ENCODE data around the gene PRDM16.

The PRDM16 gene

DNA sequence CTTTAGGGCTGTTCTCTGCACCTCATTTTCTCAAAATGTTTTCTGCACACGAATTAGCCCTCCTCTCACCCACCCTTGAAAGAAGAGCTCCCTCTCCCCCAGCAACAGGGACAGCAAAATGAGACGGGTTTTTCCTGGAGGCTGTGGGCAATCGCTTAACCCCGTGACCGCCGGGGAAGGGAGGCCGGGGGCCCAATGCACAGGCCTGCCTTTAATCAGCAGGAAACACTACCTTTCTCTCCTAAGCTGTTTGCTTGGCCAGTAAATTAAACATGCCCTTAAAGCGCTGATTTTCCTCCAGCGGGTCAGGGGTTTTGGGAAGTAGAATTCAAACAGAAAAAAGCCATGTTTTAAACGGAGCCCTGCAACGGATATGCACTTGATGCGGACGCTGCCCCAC lies 114.4 kb downstream of the PRDM16 start:
- no peak for DNase-seq (ENCODE audit: low spot score)

DNA sequence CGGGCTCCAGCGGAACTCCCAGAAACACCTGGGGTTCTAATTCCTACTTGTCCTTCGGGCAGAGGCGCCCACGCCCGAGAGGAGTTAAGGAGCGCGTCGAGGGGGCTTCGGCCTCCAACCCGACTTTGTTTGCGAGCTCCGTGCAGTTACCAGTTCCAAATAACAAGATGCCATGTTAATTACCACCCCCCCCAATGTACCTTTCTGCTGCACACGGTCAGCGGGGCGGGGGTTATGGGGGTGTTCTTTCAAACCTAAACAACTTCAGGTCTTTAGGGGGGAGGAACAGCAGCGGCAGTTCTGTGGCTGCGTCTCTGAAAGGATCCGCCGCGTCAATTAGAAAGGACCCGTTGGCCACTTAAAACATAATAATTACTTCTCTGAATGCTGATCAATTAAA lies 114.8 kb downstream of the PRDM16 start:
- DNase-seq (ENCODE audit: low spot score) = no peak

DNA sequence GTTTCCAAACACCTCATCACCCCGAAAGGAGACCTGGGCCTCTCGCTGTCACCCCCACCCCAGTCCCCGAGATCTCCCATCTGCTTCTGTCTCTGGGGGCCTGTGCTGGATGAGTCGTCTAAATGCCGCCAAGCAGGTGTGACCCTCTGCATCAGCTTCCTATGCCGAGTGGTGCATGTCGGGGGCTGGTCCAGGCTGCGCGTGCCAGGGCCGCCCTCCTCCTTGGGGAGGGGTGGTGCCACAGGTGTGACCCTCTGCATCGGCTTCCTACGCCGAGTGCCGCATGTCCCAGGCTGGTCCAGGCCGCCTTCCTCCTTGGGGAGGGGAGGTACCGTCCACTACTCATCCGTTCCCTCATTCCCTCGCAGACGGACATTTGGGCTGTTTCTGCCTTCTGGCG lies 115.7 kb downstream of the PRDM16 start:
- no peak for DNase-seq (ENCODE audit: low spot score)

DNA sequence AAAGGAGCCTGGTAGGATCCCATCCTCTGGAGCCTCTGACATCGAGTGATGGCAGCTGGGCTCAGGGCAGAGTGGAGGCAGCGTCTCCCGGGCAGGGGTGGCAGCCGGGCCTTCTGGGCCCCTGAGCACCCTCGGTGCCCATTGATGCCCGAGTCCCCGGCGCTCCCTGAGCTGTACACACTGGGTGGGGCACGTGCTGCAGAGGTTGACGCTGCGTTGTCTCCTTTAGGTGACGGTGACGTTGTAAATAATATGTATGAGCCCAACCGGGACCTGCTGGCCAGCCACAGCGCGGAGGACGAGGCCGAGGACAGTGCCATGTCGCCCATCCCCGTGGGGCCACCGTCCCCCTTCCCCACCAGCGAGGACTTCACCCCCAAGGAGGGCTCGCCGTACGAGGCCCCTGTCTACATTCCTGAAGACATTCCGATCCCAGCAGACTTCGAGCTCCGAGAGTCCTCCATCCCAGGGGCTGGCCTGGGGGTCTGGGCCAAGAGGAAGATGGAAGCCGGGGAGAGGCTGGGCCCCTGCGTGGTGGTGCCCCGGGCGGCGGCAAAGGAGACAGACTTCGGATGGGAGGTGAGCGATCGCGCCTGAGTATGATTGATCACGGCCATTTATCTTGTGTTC lies 117.0 kb downstream of the PRDM16 start:
- no peak for DNase-seq (ENCODE audit: low spot score)

DNA sequence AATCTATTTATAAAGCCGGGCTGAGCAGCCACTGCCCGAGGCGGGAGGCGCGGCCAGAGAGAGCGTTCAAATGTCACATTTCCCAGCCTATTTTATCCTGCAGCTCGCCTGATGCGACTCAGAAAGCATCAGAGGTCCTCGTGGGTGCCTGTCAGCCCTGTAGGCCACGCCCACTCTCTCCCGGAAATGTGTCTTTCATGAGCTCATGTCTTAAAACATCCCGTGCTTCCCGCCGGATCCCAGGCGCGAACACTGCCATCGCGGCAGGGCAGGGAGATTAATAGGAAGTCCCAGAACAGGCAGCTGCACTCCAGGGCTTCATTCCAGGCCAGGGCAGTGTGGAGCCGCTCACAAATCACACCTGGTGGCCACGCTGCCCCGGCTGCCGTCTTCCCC lies 117.5 kb downstream of the PRDM16 start:
- no peak for DNase-seq (ENCODE audit: low spot score)

DNA sequence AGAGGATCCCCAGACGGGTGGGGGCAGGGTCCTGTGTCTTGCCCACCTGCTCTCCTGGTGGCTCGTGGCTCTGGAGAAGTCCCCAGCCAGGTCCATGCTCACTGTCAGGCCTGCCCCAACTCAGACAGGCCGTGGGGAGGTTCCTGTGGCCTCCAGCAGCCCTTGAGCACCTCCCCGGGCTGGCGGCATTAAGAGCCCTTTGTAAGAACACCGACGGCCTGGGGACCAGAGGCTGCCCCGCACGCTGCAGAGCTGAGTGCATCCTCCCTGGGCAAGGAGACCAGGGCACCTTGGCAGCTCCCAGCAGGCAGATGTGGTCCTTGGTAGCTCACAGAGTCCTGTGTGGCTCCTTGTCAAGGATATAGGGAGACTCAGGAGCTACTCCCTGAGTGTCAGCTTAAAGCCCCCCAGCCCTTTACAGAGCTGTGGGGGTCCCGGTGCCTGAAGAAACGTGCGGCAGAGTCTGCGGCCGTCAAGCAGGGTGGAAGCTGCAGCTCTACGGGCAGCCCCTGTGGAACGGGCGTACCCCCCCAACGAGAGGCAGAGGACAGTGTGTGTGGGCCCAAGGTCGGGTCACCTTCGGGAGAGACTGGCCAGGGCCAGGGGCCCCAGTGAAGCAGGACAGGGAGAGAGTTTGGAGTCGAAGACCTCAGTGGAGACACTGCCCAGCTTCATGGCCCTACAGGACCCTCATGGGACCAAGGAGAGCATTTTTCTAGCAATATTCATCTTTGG lies 118.6 kb downstream of the PRDM16 start:
- no peak for DNase-seq (ENCODE audit: low spot score)

DNA sequence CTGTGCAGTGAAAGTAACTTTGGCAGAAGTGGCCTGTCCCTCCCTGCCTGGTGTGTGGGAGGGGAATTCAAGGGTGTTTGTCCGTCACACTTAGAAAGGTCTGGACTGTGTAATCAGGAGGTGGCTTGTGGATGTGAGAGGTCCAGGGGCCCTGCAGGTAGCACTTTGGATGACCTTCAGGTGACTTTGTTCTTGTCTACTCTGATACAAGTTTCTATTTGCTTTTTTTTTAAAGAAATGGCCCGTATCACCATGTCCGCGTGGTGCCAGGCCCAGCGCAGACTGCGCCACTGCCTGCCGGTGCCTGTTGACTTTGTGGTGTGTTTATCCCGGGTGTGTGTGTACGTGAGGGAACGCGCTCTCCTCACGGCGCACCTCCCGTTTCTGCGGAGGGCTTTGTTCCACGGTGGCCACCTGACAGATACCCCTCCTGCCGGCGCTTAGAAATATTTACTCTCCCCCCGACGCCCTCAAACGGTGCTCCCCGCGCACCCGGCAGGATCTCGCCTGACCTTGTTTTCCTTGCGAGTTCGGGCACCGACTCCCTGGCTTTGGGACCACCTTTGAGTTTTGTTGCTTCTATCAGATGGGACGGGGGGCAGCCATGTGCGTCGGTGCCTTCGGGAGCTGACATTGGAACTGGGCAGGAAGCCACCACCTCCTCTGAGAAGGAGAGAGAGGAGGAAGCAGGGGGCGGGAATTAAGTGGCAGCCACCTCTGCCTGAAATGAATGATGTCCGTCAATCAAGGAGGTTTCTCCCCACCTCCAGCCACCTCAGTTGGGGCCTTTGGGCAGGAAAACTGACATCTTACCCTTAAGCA lies 119.4 kb downstream of the PRDM16 start:
- no peak for DNase-seq (ENCODE audit: low spot score)

DNA sequence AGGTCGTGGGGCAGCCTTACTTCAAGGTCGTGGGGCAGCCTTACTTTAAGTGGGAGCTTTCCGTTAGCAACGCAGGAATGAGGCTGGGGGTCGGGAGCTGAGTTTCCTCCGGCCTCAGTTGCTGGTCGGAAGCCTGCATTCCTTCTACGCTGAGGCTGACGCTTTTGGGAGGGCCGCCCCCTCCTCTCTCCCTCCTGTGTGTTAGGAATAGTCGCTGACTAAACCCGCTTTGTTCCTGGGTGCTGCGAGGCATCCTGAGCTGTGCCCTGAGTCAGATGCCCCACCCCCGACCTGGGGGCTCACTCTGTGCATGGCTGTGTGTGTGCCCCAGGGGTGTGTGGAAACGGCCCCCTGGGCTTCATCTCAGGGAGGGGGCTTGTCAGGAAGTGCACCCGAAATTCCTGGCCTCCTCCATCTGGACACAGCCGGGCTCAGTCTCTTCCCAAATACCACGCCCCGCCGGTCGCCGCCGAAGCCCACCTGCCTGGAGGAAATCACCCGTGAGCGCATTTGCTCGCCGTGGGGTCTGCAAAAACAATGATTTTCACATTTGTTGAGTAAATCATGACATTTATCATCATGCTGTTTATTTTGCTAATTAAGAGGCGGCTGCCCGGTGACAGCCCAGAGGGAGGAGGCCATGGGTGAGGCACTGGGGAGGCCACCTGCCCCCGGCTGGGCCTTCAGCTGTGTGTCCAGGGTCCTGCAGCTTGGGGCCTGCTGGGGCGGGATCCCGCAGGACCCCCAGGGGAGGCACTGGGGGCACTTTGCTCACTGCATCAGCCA lies 121.4 kb downstream of the PRDM16 start:
- DNase-seq (ENCODE audit: low spot score) = no peak

DNA sequence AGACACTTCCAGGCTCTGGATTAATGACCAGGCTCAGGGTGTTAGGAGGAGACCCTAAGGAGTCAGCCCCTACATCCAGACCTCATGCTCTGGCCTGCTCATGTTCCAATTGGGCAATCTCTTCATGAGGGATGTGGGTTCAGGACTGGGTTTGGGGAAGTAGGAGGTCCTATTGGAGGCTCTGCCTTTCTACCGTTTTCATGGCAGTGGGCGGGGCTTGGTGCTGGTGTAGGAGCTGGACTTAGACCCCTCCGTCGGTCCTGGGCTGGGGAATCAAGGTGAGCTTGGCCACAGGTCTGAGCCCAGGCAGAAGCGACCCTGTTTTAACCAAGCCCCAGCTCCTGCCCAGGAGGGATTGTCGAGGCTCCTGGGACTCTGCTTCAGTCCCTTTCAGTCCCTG lies 123.4 kb downstream of the PRDM16 start:
- no peak for DNase-seq (ENCODE audit: low spot score)

DNA sequence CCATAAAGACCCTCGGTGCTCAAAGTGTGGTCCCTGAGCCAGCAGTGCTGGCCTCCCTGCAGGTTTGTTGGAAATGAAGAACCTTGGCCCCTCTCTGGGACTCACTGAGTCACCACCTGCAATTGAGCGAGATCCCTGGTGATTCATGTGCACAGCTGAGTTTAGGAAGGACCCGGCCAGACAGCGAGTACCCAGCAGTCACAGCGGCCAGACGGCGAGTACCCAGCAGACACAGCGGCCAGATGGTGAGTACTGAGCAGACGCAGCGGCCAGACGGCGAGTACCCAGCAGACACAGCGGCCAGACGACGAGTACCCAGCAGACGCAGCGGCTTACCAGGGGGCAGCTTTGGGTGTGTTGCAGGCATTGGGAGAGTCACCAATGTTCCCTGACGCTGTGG lies 123.8 kb downstream of the PRDM16 start:
- no peak for DNase-seq (ENCODE audit: low spot score)

DNA sequence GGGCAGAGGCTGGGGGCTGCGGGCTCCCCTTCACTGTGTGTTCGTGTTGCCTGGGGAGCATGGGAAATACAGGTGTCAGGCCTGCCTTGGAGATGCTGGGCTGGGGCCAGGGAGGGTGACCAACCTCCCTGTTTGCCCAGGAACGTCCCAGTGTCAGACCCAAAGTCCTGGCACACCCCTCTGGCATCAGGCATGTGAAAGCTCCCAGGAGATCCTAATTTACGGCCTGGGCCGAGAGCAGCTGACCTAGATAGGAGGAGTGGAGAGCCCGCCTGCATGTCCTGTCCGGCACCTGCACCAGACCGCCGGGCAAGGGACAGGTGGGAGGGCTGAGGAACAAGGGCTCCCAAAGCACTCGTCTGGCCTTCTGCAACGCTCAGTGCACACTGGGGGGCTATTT lies 124.8 kb downstream of the PRDM16 start:
- DNase-seq (ENCODE audit: low spot score) = no peak

DNA sequence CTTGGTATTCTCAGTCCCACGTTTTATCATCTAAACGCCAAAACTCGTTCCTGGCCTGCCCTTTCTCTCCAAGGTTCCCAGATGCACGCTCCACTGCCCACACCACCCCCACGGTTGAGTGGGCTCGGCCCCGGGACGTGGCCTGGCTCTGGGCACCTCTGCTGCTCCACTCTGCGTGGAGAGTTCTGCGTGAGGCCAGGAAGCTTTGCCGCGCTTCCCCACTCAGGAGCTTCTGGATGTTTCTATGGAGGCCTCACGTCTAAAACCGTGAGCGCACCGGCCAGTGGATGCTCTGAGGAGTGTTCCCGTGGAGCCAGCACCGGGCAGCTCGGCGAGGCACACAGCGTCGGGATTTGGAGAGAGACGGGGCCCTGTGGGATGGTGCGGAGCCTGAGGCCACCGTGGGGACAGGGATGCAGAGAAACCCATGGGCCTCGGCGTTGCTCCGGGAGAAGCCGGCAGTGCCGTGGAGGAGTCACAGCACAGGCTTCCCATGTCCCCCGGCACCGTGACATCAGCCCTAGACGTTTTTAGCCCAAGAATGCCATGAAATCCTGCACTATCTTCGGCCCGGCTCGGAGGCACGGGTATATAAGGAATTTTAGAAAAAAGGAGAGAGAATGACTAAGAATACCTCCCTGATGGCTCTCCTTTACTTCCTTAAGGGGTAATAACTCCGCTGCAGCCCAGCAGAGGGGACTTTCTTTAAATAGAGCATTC lies 125.9 kb downstream of the PRDM16 start:
- no peak for DNase-seq (ENCODE audit: low spot score)

DNA sequence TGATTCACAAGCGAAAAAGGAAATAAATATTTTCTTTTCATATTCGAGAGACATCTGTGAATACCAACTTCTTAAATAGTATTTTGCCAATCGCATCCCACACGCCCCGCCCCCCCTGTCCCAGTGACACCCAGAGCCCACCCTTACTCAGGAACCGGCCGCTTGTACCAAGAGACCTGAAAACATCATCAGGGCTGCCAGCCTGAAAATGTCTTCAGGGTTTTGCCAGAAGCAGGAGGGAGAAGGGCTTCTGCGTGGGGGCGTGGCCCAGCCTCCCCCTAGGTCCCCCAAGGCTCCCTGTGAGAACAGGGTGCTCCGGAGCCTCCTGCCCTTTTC lies 126.4 kb downstream of the PRDM16 start:
- DNase-seq (ENCODE audit: low spot score) = no peak

DNA sequence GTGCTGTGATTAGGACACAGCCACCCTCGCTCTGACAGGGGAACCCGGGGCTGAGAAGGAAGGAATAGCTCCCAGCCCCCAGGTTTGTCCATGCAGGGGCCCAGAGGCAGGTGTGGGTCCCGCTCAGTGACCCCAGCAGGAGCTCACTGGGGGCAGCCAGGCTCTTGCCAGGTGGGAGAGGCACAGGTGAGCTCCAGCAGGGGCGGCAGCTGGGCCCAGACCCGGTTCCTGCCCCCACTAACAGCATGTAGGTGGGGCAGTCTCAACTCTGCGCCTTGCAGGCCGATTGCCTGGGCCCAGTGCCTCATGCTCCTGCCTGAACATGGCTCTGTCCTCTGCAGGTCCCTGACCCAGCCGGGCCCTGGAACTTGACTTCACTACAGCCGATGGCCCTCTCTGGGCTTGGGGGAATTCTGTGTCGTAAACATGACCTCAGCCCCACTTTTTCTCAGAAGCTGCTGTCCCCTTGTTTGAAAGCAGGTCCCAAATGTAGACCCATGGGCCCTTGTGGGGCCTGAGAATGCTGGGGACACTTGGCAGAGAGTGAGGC lies 127.0 kb downstream of the PRDM16 start:
- no peak for DNase-seq (ENCODE audit: low spot score)

DNA sequence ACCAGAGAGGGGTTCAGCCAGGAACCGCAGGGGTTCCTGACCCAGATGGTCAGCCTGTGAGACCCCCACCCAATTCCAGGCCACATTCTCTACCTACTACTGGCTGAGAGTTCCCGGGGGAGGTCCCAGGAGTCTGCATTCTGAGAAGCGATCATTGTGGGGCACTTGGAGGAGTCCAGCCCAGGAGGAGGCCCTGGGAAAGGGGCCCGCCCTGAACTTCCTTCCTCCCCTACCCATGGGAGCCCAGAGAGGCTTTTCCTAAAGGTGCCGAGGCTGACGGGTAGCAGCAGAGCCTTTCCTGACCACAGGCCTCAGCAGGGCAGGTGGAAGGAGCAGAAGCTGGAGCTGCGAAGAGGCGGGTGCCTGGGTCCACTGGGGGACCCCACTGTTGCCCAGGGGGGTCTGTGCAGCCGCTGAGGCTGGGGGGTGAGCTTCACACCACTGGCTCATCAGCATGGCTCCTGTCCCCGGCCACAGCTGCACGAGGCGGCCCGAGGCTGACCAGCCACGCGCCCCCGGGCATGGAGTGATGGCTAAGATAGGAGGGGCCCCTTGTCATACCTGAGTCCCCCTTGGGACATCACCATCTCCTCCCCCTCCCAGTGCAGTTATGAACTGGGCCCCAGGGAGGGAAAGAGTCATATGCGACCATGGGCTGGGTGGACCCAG lies 127.7 kb downstream of the PRDM16 start:
- no peak for DNase-seq (ENCODE audit: low spot score)

DNA sequence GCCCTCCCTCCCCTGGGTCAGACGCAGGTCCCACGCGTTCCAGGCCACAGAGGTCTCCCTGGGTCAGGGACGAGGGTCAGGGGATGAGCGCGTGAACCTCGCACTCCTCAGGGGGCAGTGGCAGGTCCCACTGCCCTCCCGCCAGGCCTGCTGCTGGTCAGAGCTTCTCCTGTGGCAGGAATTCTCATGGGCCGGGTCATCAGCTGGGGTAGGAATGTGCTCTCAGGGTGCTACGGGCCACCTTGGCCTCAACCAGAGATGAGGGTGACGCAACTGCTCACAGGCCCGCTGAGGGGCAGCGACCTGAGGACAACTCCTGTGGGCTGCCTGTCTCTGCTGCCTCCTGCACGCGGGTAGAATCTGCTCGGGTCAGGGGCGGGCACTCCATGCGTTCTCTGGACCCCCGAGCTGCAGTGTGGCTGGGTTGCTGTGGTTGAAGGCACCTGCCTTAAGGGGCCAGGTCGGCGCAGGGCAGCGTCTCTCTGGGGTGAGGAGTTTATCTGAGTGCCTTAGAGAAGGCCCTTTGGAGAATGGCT lies 128.8 kb downstream of the PRDM16 start:
- DNase-seq (ENCODE audit: low spot score) = no peak

DNA sequence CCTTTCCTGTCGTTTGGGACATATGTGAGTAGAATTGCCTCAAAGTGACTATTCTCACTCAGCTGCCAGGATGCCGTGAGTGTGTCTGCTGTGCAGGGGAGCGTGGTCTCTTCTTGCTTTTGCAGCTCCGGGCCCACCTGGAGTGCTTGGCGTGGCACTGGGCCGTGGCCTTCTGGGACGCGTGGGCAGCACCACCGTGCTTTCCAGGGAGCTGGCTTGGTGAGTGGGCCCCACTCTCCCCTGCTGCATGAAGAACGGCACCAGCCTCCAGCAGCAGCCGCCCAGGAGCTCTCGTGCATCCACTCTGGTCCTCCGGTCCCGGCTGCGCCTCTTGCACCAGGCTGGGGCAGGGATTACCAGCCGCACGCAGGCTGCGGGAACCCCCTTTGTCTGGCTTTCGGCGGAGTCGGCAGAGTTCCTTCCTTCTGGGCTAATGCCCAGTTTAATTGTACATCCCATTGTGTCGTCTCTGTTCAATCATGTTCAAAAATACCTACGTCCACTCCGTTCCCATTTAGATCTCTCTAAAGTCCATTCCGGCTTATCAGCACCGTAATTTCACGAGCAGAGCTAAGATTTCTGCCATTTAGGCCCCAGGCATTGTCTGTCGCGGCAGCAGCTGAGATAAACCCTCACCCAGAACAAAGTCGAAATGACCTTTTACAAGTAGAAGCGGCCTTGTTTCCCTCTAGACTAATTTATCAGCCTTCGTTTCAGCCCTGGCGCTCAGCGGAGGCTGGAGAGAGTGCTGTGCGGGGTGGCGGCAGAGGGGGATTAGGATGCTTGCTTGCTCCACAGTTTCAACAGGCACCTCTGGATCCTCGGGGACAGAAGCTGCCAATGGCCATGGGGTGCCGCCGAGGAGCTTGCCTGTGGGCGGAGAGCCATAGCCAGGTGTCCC lies 129.6 kb downstream of the PRDM16 start:
- no peak for DNase-seq (ENCODE audit: low spot score)

DNA sequence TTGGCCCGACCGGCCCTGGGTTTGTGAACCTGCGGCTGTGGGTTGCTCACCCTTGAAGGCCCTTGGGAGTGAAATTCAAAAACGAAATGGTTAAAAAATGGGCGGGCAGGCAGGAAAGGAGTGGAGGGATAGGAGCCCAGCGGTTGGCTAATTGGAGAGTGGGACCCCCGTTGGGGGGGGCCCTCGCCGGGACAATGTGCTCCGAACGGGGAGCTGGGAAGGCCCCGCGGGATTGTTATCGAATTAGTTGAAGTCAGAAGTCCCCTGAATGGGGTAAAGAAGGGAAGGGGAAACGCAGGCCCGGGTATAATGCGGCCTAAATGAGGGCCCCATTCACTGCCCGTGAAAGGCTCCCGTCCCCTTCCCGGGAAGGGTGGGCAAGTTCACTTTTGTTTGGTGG lies 135.7 kb downstream of the PRDM16 start:
- DNase-seq (ENCODE audit: low spot score) = no peak

DNA sequence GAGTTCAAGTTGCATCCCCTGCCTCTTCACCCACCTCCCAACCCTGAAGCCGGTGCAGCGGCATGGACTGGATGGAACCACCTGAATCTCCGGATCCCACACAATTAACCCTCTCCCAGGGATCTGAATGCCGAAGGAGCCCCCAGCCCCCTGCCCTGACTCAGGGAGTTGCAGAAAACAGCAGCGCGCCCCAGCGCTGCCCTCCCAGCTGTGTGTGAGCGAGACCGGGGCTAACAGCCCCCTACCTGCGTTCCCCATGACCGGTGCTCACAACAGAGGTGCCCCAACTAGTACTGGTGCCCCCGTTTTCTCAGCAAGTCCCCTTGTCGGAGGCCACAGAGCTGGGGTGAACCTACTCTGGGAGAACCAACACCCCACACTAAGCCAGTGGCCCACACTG lies 136.8 kb downstream of the PRDM16 start:
- no peak for DNase-seq (ENCODE audit: low spot score)

DNA sequence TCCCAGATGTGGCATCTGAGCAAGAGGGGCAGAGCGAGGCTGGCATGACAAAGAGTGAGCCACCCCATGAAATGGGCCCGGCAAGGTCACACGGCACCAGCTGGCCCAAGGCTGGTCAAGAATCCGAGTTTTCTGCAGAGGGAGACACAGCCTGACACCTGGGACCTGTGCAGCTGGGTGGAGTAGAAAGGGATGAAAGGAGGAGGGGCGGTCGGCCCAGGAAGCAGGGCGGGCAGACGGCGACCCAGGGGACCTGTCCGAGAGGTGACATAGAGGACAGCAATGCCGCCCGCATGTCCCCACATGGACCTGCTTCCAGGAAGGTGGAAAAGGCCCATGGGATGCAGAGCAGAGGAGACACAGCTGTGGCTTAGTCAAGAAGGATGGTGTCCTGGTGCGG lies 137.7 kb downstream of the PRDM16 start:
- DNase-seq (ENCODE audit: low spot score) = no peak

Data from putamen (tissue), 1 donor.